ENCODE data around the gene PGBD4.

Gene PGBD4

GRCh38 chr15:34125945-34126344, 24.1 kb downstream of the PGBD4 start:
- FAIRE-seq: peak; percentile 11
- TF ChIP-seq POLR2A (IDR thresholded peaks at IDR 0.05; ENCODE audit: low read depth, low read length): no peak
- DNase-seq (ENCODE audit: insufficient read length, low spot score): no peak

- FAIRE-seq (no peak), DNase-seq (ENCODE audit: insufficient read length, low spot score) (no peak)
- no peak for TF ChIP-seq POLR2A (IDR thresholded peaks at IDR 0.05; ENCODE audit: low read depth, low read length)
These were observed 24.6 kb downstream of the PGBD4 start for GRCh38 chr15:34126522-34126921.

DNA sequence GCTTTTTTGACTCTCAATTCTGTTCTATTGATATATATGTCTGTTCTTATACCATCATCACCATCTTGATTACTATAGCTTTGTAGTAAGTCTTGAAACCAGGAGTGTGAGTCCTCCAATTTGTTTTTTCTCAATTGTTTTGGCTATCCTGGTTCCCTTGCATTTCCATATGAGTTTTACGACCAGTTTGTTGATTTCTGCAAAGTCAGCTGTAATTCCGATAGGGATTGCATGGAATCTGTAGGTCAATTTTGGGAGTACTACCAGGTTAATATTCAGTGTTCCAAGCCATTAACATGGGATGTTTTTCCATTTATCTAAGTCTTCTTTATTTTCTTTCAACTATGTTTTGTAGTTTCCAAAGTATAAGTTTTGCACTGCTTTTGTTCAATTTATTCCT, 27.0 kb downstream of the PGBD4 start:
- DNase-seq (ENCODE audit: insufficient read length, low spot score): no peak
- FAIRE-seq: no peak
- TF ChIP-seq POLR2A (IDR thresholded peaks at IDR 0.05; ENCODE audit: low read depth, low read length): no peak

- TF ChIP-seq POLR2A (IDR thresholded peaks at IDR 0.05; ENCODE audit: low read depth, low read length): no peak
- FAIRE-seq: no peak
- no peak for DNase-seq (ENCODE audit: insufficient read length, low spot score)
These were observed 31.0 kb downstream of the PGBD4 start for GRCh38 chr15:34132881-34133280.

DNA sequence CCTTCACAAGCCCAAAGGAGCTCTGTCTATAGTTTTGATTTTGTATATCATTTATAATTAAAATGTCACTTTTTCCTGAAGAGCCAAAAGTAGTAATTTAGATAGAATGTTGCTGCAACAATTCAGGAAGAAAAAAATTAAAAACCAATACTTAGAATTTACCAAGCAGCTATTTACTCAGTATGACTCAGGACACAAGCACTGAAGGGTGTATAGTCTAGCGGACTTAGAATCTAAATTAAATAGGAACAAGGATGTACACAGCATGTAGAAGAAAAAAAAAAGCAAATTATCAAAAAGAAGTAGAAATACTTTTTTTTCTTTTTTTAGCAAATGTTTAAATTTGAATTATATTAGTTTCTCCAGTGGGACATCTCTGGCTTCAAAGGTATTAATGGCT, 31.6 kb downstream of the PGBD4 start:
- FAIRE-seq: no peak
- TF ChIP-seq POLR2A (IDR thresholded peaks at IDR 0.05; ENCODE audit: low read depth, low read length): no peak
- no peak for DNase-seq (ENCODE audit: insufficient read length, low spot score)

GRCh38 chr15:34147371-34148140, 45.7 kb downstream of the PGBD4 start:
- peak; percentile 48 for FAIRE-seq
- no peak for TF ChIP-seq POLR2A (IDR thresholded peaks at IDR 0.05; ENCODE audit: low read depth, low read length)
- DNase-seq (ENCODE audit: insufficient read length, low spot score): no peak

DNA sequence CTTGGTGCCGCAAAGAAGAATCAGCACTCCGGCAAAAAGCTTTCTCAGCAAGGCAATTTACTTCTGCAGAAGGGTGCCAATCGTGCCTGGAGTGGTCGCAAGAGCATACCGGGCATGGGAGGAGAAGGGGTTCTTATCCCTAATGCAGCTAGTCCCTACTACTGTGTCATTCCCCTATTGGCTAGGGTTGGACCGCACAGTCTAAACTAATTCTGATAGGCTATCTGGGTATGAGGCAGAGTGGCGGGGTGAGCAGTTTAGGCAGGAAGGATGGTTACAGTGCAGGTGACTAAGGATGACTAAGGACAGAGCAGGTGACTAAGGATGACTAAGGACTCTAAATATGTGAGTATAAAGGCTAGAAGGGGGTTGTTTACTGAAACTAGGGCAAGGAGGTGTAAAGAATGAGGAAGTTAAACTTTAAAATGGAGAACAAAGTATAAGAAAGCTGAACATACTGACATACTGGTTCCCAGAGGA, 52.9 kb downstream of the PGBD4 start:
- no peak for TF ChIP-seq POLR2A (IDR thresholded peaks at IDR 0.05; ENCODE audit: low read depth, low read length)
- DNase-seq (ENCODE audit: insufficient read length, low spot score) (no peak), FAIRE-seq (peak; percentile 20)

GRCh38 chr15:34155859-34156258, 54.0 kb downstream of the PGBD4 start:
- no peak for TF ChIP-seq POLR2A (IDR thresholded peaks at IDR 0.05; ENCODE audit: low read depth, low read length)
- no peak for FAIRE-seq
- no peak for DNase-seq (ENCODE audit: insufficient read length, low spot score)

Data from H54 (cell line).